Fibroblast of mammary gland (primary cell): ENCODE measurements around the gene CARS1.

Experiments used
- DNase-seq: peaks from one replicate; pipeline ENCODE4 v3.0.0-alpha.2; 2010; ENCODE audit warnings: low read depth
- H3K4me3 ChIP-seq: 2 replicates; pipeline ENCODE4 v1.5.1; 2011; ENCODE audit warnings: low read depth, mild to moderate bottlenecking, low read length, moderate library complexity; ENCODE audit not compliant: control insufficient read depth
- CTCF ChIP-seq: conservative IDR thresholded peaks from 2 replicates; pipeline ENCODE4 v1.5.1; 2011; ENCODE audit warnings: low read depth, low read length, inconsistent platforms; ENCODE audit not compliant: control insufficient read depth, insufficient read depth

CARS1 gene

GRCh38 chr11:2961080-2961479, 96.1 kb downstream of the CARS1 start:
- TF ChIP-seq CTCF = no peak
- no peak for DNase-seq
- no peak overlapping the region for H3K4me3 ChIP-seq

DNA sequence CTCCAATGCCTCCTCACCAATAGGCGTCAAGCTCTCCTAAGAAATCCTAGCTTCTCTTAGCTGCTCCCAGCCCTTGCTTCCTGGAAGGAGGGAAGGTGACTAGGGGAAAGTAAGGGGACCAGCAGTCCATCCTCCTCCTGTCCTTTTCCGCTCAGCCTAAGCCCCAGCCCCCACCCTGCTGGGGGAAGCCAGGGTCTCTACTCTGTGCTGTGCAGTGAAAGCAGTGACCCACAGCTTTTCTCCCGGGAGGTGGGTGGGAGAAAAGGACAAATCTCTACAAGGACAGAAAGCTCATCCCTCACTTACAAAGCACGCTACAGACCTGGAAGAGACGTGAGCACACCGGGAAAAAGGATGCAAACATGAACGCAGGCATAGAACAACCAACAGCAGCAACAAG, 97.1 kb downstream of the CARS1 start:
- H3K4me3 ChIP-seq = no peak overlapping the region
- TF ChIP-seq CTCF = no peak
- DNase-seq = no peak

- no peak for DNase-seq
- TF ChIP-seq CTCF = no peak
- H3K4me3 ChIP-seq = no peak overlapping the region
Measured at GRCh38 chr11:2958251-2958650, 99.0 kb downstream of the CARS1 start.

GRCh38 chr11:2955906-2956476, 101.2 kb downstream of the CARS1 start:
- DNase-seq = no peak
- no peak for TF ChIP-seq CTCF
- no peak overlapping the region for H3K4me3 ChIP-seq

GRCh38 chr11:2954263-2954662, 103.0 kb downstream of the CARS1 start:
- no peak overlapping the region for H3K4me3 ChIP-seq
- DNase-seq = no peak
- TF ChIP-seq CTCF = no peak

- TF ChIP-seq CTCF = no peak
- H3K4me3 ChIP-seq = no peak overlapping the region
- no peak for DNase-seq
Measured at GRCh38 chr11:2952290-2952689, 104.9 kb downstream of the CARS1 start.
